ENCODE results near the gene ZFP42.
"Not testable (repeated sequence)": the region's sequence is repeated elsewhere in the genome, so short reads cannot be mapped to it uniquely, and the experiment has no call there.

Gene ZFP42

GRCh38 chr4:188032170-188032569 is 36.6 kb downstream of the ZFP42 start:
- no peak overlapping the region for H3K4me3 ChIP-seq (ENCODE audit: low read depth, low read length)
- no peak for TF ChIP-seq CTCF (IDR thresholded peaks at IDR 0.05; ENCODE audit: borderline replicate concordance, insufficient read depth, low read depth, low read length)

GRCh38 chr4:188032583-188032982 is 37.0 kb downstream of the ZFP42 start:
- TF ChIP-seq CTCF (IDR thresholded peaks at IDR 0.05; ENCODE audit: borderline replicate concordance, insufficient read depth, low read depth, low read length): no peak
- no peak overlapping the region for H3K4me3 ChIP-seq (ENCODE audit: low read depth, low read length)

- no peak for TF ChIP-seq CTCF (IDR thresholded peaks at IDR 0.05; ENCODE audit: borderline replicate concordance, insufficient read depth, low read depth, low read length)
- no peak overlapping the region for H3K4me3 ChIP-seq (ENCODE audit: low read depth, low read length)
These were observed 41.6 kb downstream of the ZFP42 start for GRCh38 chr4:188037003-188037713.

GRCh38 chr4:188041721-188042120 is 46.1 kb downstream of the ZFP42 start:
- no peak overlapping the region for H3K4me3 ChIP-seq (ENCODE audit: low read depth, low read length)
- no peak for TF ChIP-seq CTCF (IDR thresholded peaks at IDR 0.05; ENCODE audit: borderline replicate concordance, insufficient read depth, low read depth, low read length)

- H3K4me3 ChIP-seq (ENCODE audit: low read depth, low read length): no peak overlapping the region
- TF ChIP-seq CTCF (IDR thresholded peaks at IDR 0.05; ENCODE audit: borderline replicate concordance, insufficient read depth, low read depth, low read length): no peak
These were observed 46.6 kb downstream of the ZFP42 start for GRCh38 chr4:188042191-188042590.

GRCh38 chr4:188043154-188043553 is 47.6 kb downstream of the ZFP42 start:
- no peak for TF ChIP-seq CTCF (IDR thresholded peaks at IDR 0.05; ENCODE audit: borderline replicate concordance, insufficient read depth, low read depth, low read length)
- H3K4me3 ChIP-seq (ENCODE audit: low read depth, low read length): no peak overlapping the region

- H3K4me3 ChIP-seq (ENCODE audit: low read depth, low read length): not testable (repeated sequence)
These were observed 49.9 kb downstream of the ZFP42 start for GRCh38 chr4:188045461-188045860.
